H9 (cell line): ENCODE data around the gene SOX18. TPM values are rescaled to one million over a fixed set of nuclear protein-coding genes. Genes with fewer than 3 reads are reported as not detected.
A peak's percentile ranks its signal among the peaks of the same experiment; 100 is the strongest.

Experiments
- DNase-seq: peaks from one replicate; pipeline ENCODE4 v3.0.0-alpha.2; 2017
- H2AFZ ChIP-seq: one replicate; pipeline ENCODE4 v1.6.1; 2013; ENCODE audit warnings: mild to moderate bottlenecking, low read length, control low read depth, moderate library complexity
- H2AK5ac ChIP-seq: 2 replicates; pipeline ENCODE4 v1.6.1; 2013; ENCODE audit warnings: low read length, control low read depth, mixed read lengths; ENCODE audit not compliant: insufficient read length
- H2BK120ac ChIP-seq: one replicate; pipeline ENCODE4 v1.6.1; 2013; ENCODE audit warnings: low read depth, mild to moderate bottlenecking, low read length, control low read depth, inconsistent platforms; ENCODE audit not compliant: poor library complexity, severe bottlenecking
- H2BK12ac ChIP-seq: 2 replicates; pipeline ENCODE4 v1.6.1; 2013; ENCODE audit warnings: low read length, control low read depth, mixed read lengths, low read depth; ENCODE audit not compliant: insufficient read length
- H2BK15ac ChIP-seq: 2 replicates; pipeline ENCODE4 v1.6.1; 2013; ENCODE audit warnings: low read depth, low read length, control low read depth
- H2BK20ac ChIP-seq: one replicate; pipeline ENCODE4 v1.6.1; 2013; ENCODE audit warnings: low read depth, mild to moderate bottlenecking, low read length, control low read depth, inconsistent platforms; ENCODE audit not compliant: poor library complexity, severe bottlenecking
- H2BK5ac ChIP-seq: 2 replicates; pipeline ENCODE4 v1.6.1; 2013; ENCODE audit warnings: low read length, control low read depth, mixed read lengths; ENCODE audit not compliant: insufficient read length
- H3K14ac ChIP-seq: 2 replicates; pipeline ENCODE4 v1.6.1; 2013; ENCODE audit warnings: low read length, control low read depth; ENCODE audit not compliant: insufficient read depth
- H3K18ac ChIP-seq: 2 replicates; pipeline ENCODE4 v1.6.1; 2013; ENCODE audit warnings: low read depth, mild to moderate bottlenecking, mixed read lengths, low read length, control low read depth; ENCODE audit not compliant: insufficient read length
- H3K23ac ChIP-seq: 2 replicates; pipeline ENCODE4 v1.6.1; 2013; ENCODE audit warnings: low read length, control low read depth, mixed read lengths, low read depth; ENCODE audit not compliant: insufficient read length
- H3K23me2 ChIP-seq: 2 replicates; pipeline ENCODE4 v1.6.1; 2013; ENCODE audit warnings: low read depth, mild to moderate bottlenecking, mixed read lengths, low read length, control low read depth; ENCODE audit not compliant: insufficient read length, poor library complexity, severe bottlenecking
- H3K27ac ChIP-seq: 2 replicates; pipeline ENCODE4 v1.5.1; 2013; ENCODE audit warnings: low read length, control low read depth, mixed read lengths, low read depth; ENCODE audit not compliant: insufficient read length
- H3K27me3 ChIP-seq: 2 replicates; pipeline ENCODE4 v1.6.1; 2013; ENCODE audit warnings: low read length, control low read depth, inconsistent platforms; ENCODE audit not compliant: insufficient read depth
- H3K4ac ChIP-seq: 2 replicates; pipeline ENCODE4 v1.6.1; 2013; ENCODE audit warnings: low read depth, mild to moderate bottlenecking, control low read depth, inconsistent platforms, low read length, moderate library complexity
- H3K4me1 ChIP-seq: 2 replicates; pipeline ENCODE4 v1.6.1; 2013; ENCODE audit warnings: low read length, control low read depth, inconsistent platforms; ENCODE audit not compliant: insufficient read depth
- H3K4me2 ChIP-seq: 2 replicates; pipeline ENCODE4 v1.6.1; 2013; ENCODE audit warnings: low read length, control low read depth, mixed read lengths; ENCODE audit not compliant: insufficient read length, insufficient read depth
- H3K56ac ChIP-seq: 2 replicates; pipeline ENCODE4 v1.6.1; 2013; ENCODE audit warnings: low read depth, mild to moderate bottlenecking, mixed read lengths, low read length, control low read depth; ENCODE audit not compliant: insufficient read length
- H3K79me1 ChIP-seq: 2 replicates; pipeline ENCODE4 v1.6.1; 2013; ENCODE audit warnings: low read depth, mild to moderate bottlenecking, moderate library complexity, low read length, control low read depth, inconsistent platforms; ENCODE audit not compliant: insufficient read depth, poor library complexity, severe bottlenecking
- H3K79me2 ChIP-seq: 2 replicates; pipeline ENCODE4 v1.6.1; 2013; ENCODE audit warnings: low read length, control low read depth, inconsistent platforms; ENCODE audit not compliant: insufficient read depth
- H3K9ac ChIP-seq: 2 replicates; pipeline ENCODE4 v1.6.1; 2013; ENCODE audit warnings: low read length, control low read depth, mixed read lengths; ENCODE audit not compliant: insufficient read length; ENCODE audit errors: extremely low read depth
- H3K9me3 ChIP-seq: one replicate; pipeline ENCODE4 v1.6.1; 2013; ENCODE audit warnings: low read depth, low read length, inconsistent platforms; ENCODE audit not compliant: control insufficient read depth
- H3T11ph ChIP-seq: one replicate; pipeline ENCODE4 v1.6.1; 2013; ENCODE audit warnings: mild to moderate bottlenecking, low read length, control low read depth, inconsistent platforms
- H4K20me1 ChIP-seq: one replicate; pipeline ENCODE4 v1.6.1; 2013; ENCODE audit not compliant: control insufficient read depth, insufficient read length, insufficient read depth
- H4K5ac ChIP-seq: 2 replicates; pipeline ENCODE4 v1.6.1; 2013; ENCODE audit warnings: low read depth, mild to moderate bottlenecking, mixed read lengths, low read length, control low read depth; ENCODE audit not compliant: insufficient read length
- H4K8ac ChIP-seq: replicated peaks from 2 replicates; pipeline ENCODE4 v1.6.1; 2013; ENCODE audit warnings: low read length, control low read depth, mixed read lengths, low read depth; ENCODE audit not compliant: insufficient read length
- H4K91ac ChIP-seq: 2 replicates; pipeline ENCODE4 v1.6.1; 2013; ENCODE audit warnings: low read depth, mild to moderate bottlenecking, moderate library complexity, mixed read lengths, low read length, control low read depth; ENCODE audit not compliant: insufficient read length
- H3K27ac Mint-ChIP-seq, 3 experiments: 2 replicates in 2 of 3; 3 replicates in 1 of 3; pipeline ENCODE4 v1.8.0; 2020 to 2021; ENCODE audit warnings: mixed read lengths in 3 of 3, mild to moderate bottlenecking in 1 of 3, moderate library complexity in 1 of 3
- H3K27me3 Mint-ChIP-seq: 2 replicates; pipeline ENCODE4 v1.8.0; 2021; ENCODE audit warnings: low read depth, mild to moderate bottlenecking, moderate library complexity, mixed read lengths
- H3K36me3 Mint-ChIP-seq, 3 experiments: 2 replicates in 2 of 3; 3 replicates in 1 of 3; pipeline ENCODE4 v1.8.0; 2020 to 2021; ENCODE audit warnings: low read depth in 3 of 3, mixed read lengths in 3 of 3; ENCODE audit not compliant: insufficient read depth in 1 of 3
- H3K4me1 Mint-ChIP-seq, 2 experiments: 2 replicates each; pipeline ENCODE4 v1.8.0; 2020; ENCODE audit warnings: mixed read lengths in 2 of 2
- H3K4me3 Mint-ChIP-seq, 2 experiments: 2 replicates in 1 of 2; 3 replicates in 1 of 2; pipeline ENCODE4 v1.8.0; 2020 to 2021; ENCODE audit warnings: mild to moderate bottlenecking in 2 of 2, mixed read lengths in 2 of 2, moderate library complexity in 1 of 2
- H3K9me3 Mint-ChIP-seq, 2 experiments: 2 replicates in 1 of 2; 3 replicates in 1 of 2; pipeline ENCODE4 v1.8.0; 2020; ENCODE audit warnings: mild to moderate bottlenecking in 2 of 2, mixed read lengths in 2 of 2, moderate library complexity in 1 of 2
- CTCF ChIP-seq: fragments of 200-600 bp; sonication (generic); conservative IDR thresholded peaks from 3 replicates; pipeline ENCODE4 v1.8.0; 2021; ENCODE audit warnings: antibody characterized with exemption, mild to moderate bottlenecking
- WGBS: extraction: QIAGEN DNeasy Blood & Tissue Kit; methylation state at CpG from one replicate; pipeline ENCODE4 v1.1.7; 2013; ENCODE audit warnings: missing lambda C conversion rate, low lambda C conversion rate, mixed read lengths; ENCODE audit not compliant: insufficient read length; ENCODE audit errors: extremely low coverage; 5-methylcytosine and 5-hydroxymethylcytosine counted together
- total RNA-seq: library from RNA; stranded (reverse); gene quantifications from 2 replicates; pipeline ENCODE4 v1.2.1, GENCODE V29; 2021

SOX18 gene
- total RNA-seq, 1 experiment from 2014 or later, result 2.0 TPM

- Histone ChIP-seq H3K14ac (no peak overlapping the region; the same call in 1 of the 2 replicates), H4K5ac (no peak overlapping the region), H2AFZ (no peak overlapping the region), H3K18ac (no peak overlapping the region), H2BK5ac (no peak overlapping the region), H4K91ac (no peak overlapping the region), H3K4me1 (peaks cover 5% of the 10 kb centered on the region; the same call in 1 of the 2 replicates), H3K4ac (no peak overlapping the region), H2BK20ac (no peak overlapping the region), H2BK120ac (no peak overlapping the region), H3K9me3 (no peaks in the 10 kb centered on the region), H3T11ph (no peak overlapping the region), H3K27ac (no peak overlapping the region), H4K20me1 (no peaks in the 10 kb centered on the region), H2BK12ac (no peak overlapping the region), H3K4me2 (no peak overlapping the region), H4K8ac (no peak overlapping the region), H3K23ac (no peak overlapping the region), H2AK5ac (no peak overlapping the region), H3K56ac (no peak overlapping the region), H3K79me1 (no peaks in the 10 kb centered on the region), H2BK15ac (no peak overlapping the region), H3K27me3 (peaks cover 18% of the 10 kb centered on the region; the same call in 1 of the 2 replicates), H3K23me2 (peaks cover 14% of the 10 kb centered on the region), H3K9ac (no peak overlapping the region), H3K79me2 (no peaks in the 10 kb centered on the region)
- DNase-seq, result no peak
- H3K27me3 Mint-ChIP-seq, result peaks cover 72% of the 10 kb centered on the region
- WGBS, result no CpG with 5 or more reads among the region's 15 CpGs
- H3K36me3 Mint-ChIP-seq, result no peaks in the 10 kb centered on the region; a peak in 1 of 7 replicates
- no peak overlapping the region for H3K27ac Mint-ChIP-seq
- TF ChIP-seq CTCF, result no peak
- peaks cover 0 to 2% of the 10 kb centered on the region in 2 experiments; a peak in 2 of 5 replicates for H3K9me3 Mint-ChIP-seq
- peaks cover 25 to 31% of the 10 kb centered on the region in 2 experiments for H3K4me1 Mint-ChIP-seq
- H3K4me3 Mint-ChIP-seq, result peak overlapping the region in 1 of 2 experiments; percentile 46; a peak in 2 of 5 replicates
Observed at GRCh38 chr20:64041040-64041780, 8.2 kb downstream of the SOX18 start.
